ENCODE data around the gene UPP1. TPM values are rescaled to one million over a fixed set of nuclear protein-coding genes. Genes with fewer than 3 reads are reported as not detected.

Gene UPP1
- total and polyA plus RNA-seq, 4 donors = 6.1 to 282 (median 82.9) TPM

DNA sequence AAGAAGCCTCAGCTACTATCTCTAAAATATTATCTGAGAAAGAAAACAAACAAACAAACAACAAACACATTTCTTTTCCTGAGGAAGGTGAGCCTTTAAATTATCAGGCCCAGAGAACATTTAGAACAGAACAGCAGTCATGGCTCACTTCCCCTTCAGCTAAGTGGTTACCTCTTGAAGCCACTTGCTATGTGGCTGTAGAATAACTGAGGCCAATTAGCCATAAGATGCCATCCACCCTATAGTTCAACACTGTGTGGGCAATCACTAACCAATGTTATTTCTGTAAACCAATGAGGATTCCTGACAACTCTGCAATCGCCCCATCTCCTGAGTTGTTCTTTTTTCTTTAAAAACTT, 3.7 kb upstream of the UPP1 start:
- H3K36me3 ChIP-seq (ENCODE audit: control insufficient read depth in 4 of 4, insufficient read depth in 4 of 4, low read length in 4 of 4) = no peaks in the 10 kb centered on the region
- H3K27ac ChIP-seq (ENCODE audit: low read depth in 1 of 2, low read length in 1 of 2) = peak overlapping the region; percentile 35 to 76
- H3K4me3 ChIP-seq = no peak overlapping the region
- no peak overlapping the region for H3K9ac ChIP-seq (ENCODE audit: insufficient read depth in 1 of 2, low read length in 2 of 2)
- peaks cover 0 to 6% (median 0%) of the 10 kb centered on the region in 3 donors for H3K27me3 ChIP-seq (ENCODE audit: control insufficient read depth in 3 of 3, insufficient read depth in 3 of 3, low read length in 2 of 3)
- DNase-seq (no peak), ATAC-seq (ENCODE audit: insufficient read depth, low FRiP score) (no peak)
- 89 to 100% methylated on average over 1 of the region's 1 CpG for WGBS, 2 donors
- no peaks in the 10 kb centered on the region for H3K9me3 ChIP-seq (ENCODE audit: control insufficient read depth in 4 of 4, insufficient read depth in 3 of 4, low read length in 3 of 4)
- TF ChIP-seq, protein P1, sequence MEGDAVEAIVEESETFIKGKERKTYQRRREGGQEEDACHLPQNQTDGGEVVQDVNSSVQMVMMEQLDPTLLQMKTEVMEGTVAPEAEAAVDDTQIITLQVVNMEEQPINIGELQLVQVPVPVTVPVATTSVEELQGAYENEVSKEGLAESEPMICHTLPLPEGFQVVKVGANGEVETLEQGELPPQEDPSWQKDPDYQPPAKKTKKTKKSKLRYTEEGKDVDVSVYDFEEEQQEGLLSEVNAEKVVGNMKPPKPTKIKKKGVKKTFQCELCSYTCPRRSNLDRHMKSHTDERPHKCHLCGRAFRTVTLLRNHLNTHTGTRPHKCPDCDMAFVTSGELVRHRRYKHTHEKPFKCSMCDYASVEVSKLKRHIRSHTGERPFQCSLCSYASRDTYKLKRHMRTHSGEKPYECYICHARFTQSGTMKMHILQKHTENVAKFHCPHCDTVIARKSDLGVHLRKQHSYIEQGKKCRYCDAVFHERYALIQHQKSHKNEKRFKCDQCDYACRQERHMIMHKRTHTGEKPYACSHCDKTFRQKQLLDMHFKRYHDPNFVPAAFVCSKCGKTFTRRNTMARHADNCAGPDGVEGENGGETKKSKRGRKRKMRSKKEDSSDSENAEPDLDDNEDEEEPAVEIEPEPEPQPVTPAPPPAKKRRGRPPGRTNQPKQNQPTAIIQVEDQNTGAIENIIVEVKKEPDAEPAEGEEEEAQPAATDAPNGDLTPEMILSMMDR (IDR thresholded peaks at IDR 0.05; ENCODE audit: control extremely low read depth, extremely low read depth) = no peak
- peaks cover 0 to 14% (median 0%) of the 10 kb centered on the region in 5 donors for H3K4me1 ChIP-seq (ENCODE audit: control insufficient read depth in 5 of 5, insufficient read depth in 5 of 5, low read length in 5 of 5)

DNA sequence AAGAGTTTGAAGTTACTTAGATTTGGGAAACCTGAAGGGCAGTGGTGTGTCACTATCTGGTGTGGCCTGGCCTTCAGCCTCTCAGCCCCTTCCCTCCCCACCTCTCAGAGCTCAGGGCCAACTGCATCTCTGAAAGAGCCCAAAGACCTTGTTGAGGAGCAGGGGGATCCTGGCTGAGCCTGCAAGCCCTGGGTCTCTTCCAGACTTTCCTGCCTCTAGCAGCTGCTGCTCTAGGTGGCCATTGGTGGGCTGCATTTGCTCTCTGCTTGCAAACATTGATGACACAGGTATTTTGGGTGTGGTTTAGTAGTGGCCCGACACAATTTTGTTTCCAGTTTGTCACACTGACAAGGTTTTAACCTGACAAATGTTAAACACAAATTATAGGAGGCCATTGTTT, 3.1 kb upstream of the UPP1 start:
- H3K27ac ChIP-seq (ENCODE audit: low read depth in 1 of 2, low read length in 1 of 2) = no peak overlapping the region
- 78 to 86% methylated on average over 1 of the region's 1 CpG for WGBS, 2 donors
- peaks cover 0 to 14% (median 0%) of the 10 kb centered on the region in 5 donors for H3K4me1 ChIP-seq (ENCODE audit: control insufficient read depth in 5 of 5, insufficient read depth in 5 of 5, low read length in 5 of 5)

DNA sequence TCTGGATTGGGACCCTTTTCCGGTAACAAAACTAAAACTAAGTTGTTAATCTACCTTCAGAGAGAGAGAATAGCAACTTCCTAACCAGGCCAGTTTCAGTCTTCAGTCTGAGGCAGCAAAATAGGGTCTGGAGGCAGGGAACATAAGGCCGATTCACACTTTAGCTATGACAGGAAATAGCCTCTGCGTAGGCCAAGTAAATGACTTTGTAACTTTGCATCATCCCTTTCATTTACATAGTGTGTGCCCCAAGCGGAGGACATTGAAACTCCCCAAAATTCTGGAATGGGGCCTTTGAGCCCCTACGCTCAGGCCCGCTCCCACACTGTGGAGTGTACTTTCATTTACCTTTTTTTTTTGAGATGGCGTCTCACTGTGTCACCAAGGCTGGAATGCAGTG, 1.7 kb upstream of the UPP1 start:
- TF ChIP-seq, protein P1 (IDR thresholded peaks at IDR 0.05; ENCODE audit: control extremely low read depth, extremely low read depth) = no peak
- Histone ChIP-seq H3K4me3 (no peak overlapping the region), H3K4me1 (ENCODE audit: control insufficient read depth in 5 of 5, insufficient read depth in 5 of 5, low read length in 5 of 5) (peaks cover 0 to 14% (median 0%) of the 10 kb centered on the region in 5 donors), H3K36me3 (ENCODE audit: control insufficient read depth in 4 of 4, insufficient read depth in 4 of 4, low read length in 4 of 4) (peaks cover 0 to 2% (median 0%) of the 10 kb centered on the region in 4 donors), H3K9ac (ENCODE audit: insufficient read depth in 1 of 2, low read length in 2 of 2) (no peak overlapping the region), H3K9me3 (ENCODE audit: control insufficient read depth in 4 of 4, insufficient read depth in 3 of 4, low read length in 3 of 4) (no peaks in the 10 kb centered on the region), H3K27ac (ENCODE audit: low read depth in 1 of 2, low read length in 1 of 2) (peak overlapping the region; percentile 55 to 93), H3K27me3 (ENCODE audit: control insufficient read depth in 3 of 3, insufficient read depth in 3 of 3, low read length in 2 of 3) (peaks cover 0 to 11% (median 7%) of the 10 kb centered on the region in 3 donors)
- WGBS, 2 donors = 73 to 77% methylated on average over 7 of the region's 7 CpGs
- no peak for ATAC-seq (ENCODE audit: insufficient read depth, low FRiP score)
- peak in 2 of 3 donors; percentile 15 to 21 for DNase-seq

More for the DNA sequence above, 3.1 kb upstream of the UPP1 start:
- Histone ChIP-seq H3K4me3 (no peak overlapping the region), H3K9ac (ENCODE audit: insufficient read depth in 1 of 2, low read length in 2 of 2) (no peak overlapping the region), H3K9me3 (ENCODE audit: control insufficient read depth in 4 of 4, insufficient read depth in 3 of 4, low read length in 3 of 4) (no peaks in the 10 kb centered on the region), H3K27me3 (ENCODE audit: control insufficient read depth in 3 of 3, insufficient read depth in 3 of 3, low read length in 2 of 3) (peaks cover 0 to 6% (median 3%) of the 10 kb centered on the region in 3 donors), H3K36me3 (ENCODE audit: control insufficient read depth in 4 of 4, insufficient read depth in 4 of 4, low read length in 4 of 4) (no peaks in the 10 kb centered on the region)
- ATAC-seq (ENCODE audit: insufficient read depth, low FRiP score) = no peak
- TF ChIP-seq, protein P1 (IDR thresholded peaks at IDR 0.05; ENCODE audit: control extremely low read depth, extremely low read depth) = no peak
- no peak for DNase-seq

DNA sequence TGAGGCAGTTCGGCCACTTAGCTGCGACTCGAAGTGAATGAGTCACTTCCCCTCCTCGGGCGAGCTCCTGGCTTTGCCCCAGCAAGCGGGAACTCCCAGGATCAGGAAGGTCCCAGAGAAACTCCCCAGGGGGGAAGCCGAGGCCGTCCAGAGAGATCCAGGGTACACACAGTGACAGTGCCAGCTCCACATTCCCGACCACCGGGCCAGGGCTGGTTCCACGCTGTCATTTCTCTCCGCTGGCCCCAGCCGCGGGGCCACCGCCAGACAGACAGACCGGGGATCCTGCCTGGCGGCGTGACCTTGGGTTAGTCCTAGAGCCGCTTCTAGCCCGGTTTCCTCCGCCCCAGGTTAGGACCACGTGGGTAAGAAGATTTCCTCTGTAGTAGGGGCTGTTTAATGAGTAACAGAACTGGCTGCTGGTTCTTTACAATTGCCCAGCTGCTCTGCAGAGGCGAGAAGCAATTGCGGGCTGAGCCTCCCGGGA, 463 bp upstream of the UPP1 start:
- DNase-seq (peak; percentile 80 to 87 (median 84)), ATAC-seq (ENCODE audit: insufficient read depth, low FRiP score) (peak; percentile 51)
- no peaks in the 10 kb centered on the region for H3K9me3 ChIP-seq (ENCODE audit: control insufficient read depth in 4 of 4, insufficient read depth in 3 of 4, low read length in 3 of 4)
- peaks cover 0 to 11% (median 7%) of the 10 kb centered on the region in 3 donors for H3K27me3 ChIP-seq (ENCODE audit: control insufficient read depth in 3 of 3, insufficient read depth in 3 of 3, low read length in 2 of 3)
- H3K4me3 ChIP-seq = peak overlapping the region; percentile 23
- TF ChIP-seq, protein P1 (IDR thresholded peaks at IDR 0.05; ENCODE audit: control extremely low read depth, extremely low read depth) = no peak
- H3K36me3 ChIP-seq (ENCODE audit: control insufficient read depth in 4 of 4, insufficient read depth in 4 of 4, low read length in 4 of 4) = peaks cover 0 to 4% (median 1%) of the 10 kb centered on the region in 4 donors
- peaks cover 0 to 10% (median 0%) of the 10 kb centered on the region in 5 donors for H3K4me1 ChIP-seq (ENCODE audit: control insufficient read depth in 5 of 5, insufficient read depth in 5 of 5, low read length in 5 of 5)
- peak overlapping the region; percentile 33 to 42 for H3K9ac ChIP-seq (ENCODE audit: insufficient read depth in 1 of 2, low read length in 2 of 2)
- H3K27ac ChIP-seq (ENCODE audit: low read depth in 1 of 2, low read length in 1 of 2) = peak overlapping the region; percentile 93 to 98
- WGBS, 2 donors = 0% methylated on average over 21 to 25 of the region's 25 CpGs
